HG02840 (cell line): Measurements from ENCODE around the gene DAB1.

Experiments
- ATAC-seq: cut with Tn5 transposase; IDR thresholded peaks from one replicate; pipeline ENCODE4 v1.9.1; 2021; ENCODE audit warnings: mild to moderate bottlenecking, moderate library complexity, moderate number of reproducible peaks; ENCODE audit not compliant: unreplicated experiment, low FRiP score

The DAB1 gene

GRCh38 chr1:57192222-57192621 lies 231.6 kb downstream of the DAB1 start:
- no peak for ATAC-seq

GRCh38 chr1:57190898-57191297 lies 233.0 kb downstream of the DAB1 start:
- ATAC-seq = no peak

DNA sequence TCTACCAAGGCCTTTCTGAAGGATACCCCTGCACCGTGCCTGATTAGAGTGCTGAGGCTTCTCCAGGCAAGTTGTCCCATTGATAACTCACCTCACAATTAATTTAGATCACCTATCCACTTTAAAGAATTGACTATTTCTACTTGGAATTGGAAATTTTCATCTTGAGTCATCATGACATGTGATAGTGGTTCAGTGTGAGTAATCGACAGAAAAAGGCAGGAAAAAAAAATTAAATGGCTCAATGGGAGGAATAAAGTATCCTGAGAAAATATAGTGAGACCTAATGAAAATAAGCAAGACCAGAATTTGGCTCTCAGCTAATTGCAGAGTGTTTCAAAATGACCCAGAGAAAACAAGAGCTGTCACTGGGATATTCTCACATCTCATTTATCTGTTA lies 235.7 kb downstream of the DAB1 start:
- no peak for ATAC-seq

DNA sequence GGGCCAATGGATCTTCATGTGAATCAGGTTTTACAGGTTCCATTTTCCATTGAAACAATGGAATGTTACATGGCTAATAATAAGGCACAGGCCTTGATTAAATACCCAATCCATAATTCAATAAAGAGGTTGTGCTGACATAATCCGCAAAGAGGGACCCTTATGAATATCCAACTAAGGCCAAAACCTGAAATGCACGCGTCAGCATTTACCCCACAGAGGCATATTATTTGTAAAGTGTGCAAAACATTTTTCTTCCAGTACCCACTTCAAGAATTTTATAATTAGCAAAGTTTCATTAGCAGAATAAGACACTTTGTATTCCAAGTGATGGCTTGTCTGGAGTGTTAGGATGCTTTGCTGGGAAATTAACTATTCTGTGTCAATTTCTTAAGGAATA lies 237.4 kb downstream of the DAB1 start:
- no peak for ATAC-seq

DNA sequence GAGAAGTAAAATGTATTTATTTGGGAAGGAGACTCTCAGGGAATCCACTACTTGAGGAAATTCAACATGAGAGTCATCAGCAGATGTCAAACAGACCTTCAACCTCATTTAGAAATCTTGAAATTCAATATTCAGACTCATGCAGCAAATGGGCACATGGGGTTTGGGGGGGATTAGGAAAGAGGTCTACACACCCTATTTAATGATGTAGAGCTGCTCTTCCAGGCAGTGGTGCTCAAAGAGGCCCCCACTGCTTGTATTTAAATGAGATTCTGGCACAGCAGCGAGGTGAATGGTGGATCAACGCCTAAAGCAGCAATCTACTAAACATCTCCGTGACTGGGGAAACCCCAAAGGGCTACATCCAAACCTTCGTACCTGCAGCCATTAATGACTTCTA lies 244.9 kb downstream of the DAB1 start:
- ATAC-seq = no peak

DNA sequence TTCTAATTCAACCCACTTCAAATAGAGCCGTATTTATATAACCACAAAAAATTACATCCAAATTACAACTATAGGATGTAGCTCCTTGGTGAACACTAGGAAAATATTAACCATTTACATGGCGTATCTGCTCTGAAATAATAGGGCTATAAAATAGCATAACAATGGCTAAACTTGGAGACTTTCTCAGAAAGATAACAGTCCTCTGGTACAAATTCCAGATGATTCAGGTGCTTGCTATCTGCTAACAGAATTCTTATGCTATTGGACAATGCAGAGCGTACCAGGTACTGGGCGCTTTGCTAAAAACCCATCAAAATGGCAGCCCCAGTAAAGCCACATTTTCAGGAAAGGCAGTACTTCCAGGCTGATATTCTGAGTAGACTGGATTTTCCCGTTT lies 248.4 kb downstream of the DAB1 start:
- ATAC-seq = no peak

- no peak for ATAC-seq
These were observed 251.8 kb downstream of the DAB1 start for GRCh38 chr1:57172040-57172439.

GRCh38 chr1:57167997-57168396 lies 255.9 kb downstream of the DAB1 start:
- ATAC-seq = no peak

GRCh38 chr1:57165546-57165945 lies 258.3 kb downstream of the DAB1 start:
- no peak for ATAC-seq

GRCh38 chr1:57164584-57164983 lies 259.3 kb downstream of the DAB1 start:
- no peak for ATAC-seq

DNA sequence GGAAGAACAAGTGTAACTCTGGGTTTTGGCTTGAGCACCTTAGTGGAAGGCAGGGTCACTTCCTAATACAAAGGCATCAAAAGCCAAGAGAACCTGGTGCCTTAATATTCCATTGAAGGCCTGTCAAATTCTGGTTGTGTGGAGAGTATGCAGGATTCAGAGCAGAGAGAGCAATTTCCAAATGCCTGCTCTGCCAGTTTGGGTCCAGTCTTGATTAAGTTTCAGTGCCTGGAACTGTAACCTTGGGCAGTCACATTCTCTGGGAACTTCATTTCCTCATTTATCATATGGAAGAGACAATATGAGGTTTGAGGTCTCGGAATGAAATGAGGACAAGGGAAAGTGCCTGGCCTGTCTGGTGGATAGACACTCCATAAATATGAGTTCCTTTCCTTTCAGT lies 260.1 kb downstream of the DAB1 start:
- ATAC-seq = no peak

DNA sequence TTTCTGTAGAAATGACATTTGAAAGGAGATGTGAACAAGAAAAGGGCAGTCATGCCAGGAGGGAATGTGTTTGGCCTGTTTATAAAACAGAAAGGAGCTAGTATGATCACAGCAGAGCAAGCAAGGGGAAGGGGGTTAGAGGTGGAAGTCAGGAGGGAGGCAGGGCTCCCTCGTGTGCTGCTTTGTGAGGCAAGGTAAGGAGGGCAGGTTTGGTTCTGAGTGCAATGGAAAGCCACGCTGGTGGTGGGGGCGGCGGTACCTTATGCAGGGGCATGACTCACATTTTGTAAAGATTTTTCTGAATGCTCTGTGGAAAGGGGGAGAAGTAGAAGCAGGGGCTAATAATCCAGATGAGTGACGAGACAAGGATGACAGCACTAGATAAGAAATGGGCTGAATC lies 260.5 kb downstream of the DAB1 start:
- ATAC-seq = no peak

DNA sequence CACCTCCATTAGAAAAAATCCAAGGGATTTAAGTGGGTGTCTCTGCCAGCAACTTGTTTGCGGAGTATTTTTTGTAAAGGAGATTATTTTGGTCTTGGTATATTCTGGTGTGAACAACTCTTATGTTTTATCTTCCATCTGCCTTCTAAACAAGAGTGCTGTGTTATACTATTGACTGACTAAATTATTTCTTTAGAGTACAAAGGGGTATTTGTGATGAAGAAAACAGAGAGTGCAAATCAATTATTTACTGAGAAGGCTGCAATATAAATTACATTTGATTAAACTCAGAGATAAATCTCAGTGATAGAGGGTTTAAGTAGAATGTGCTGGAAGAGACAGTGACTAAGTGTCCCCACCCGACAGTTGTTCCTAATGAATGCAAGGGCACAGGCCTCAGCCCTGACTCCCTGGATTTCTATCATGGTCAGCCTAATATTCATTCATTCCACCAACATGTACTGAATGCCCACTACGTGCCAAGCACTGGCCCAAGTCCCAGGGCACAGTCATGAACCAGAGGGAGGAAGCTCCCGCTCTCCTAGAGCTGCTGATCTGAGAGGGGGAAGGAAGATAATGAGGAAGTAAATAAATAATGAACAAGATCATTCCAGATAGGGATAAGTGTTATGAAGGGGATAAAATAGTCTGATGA lies 261.1 kb downstream of the DAB1 start:
- no peak for ATAC-seq

DNA sequence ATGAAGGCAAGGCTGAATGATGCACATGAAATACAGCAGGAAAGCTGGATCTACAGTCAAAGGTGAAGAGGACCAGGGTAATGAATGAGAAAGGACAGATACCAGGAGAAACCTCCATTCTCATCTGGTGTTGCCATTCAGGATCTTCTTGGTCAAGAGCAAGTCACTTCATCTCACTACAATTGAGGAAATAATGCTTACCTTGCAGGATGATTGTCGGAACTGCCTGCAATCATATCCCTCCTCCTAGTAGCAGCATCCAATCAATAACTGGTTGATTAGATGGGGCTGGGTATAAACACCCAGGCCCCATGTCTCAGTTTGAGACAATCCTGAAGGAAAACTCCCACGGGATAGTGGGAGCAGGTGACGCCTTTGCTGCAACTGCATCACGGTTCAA lies 263.3 kb downstream of the DAB1 start:
- no peak for ATAC-seq

DNA sequence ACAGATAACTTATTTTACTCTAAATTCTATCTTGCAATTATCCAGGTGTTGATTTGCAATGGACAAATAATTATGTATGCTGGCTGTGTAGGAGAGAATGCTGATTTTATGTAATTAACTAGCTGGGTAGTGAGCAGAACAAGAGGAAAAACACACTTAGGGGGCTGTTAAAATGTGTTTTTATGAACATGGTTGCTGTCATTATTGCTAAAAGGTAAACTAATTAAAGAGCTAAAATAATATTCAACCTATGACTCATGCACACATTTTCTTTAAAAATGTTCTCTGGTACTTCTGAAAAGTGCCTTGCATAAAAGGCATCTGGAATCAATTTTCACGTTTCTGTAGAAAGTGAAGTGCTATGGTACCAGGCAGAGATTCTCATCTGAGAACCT lies 265.3 kb downstream of the DAB1 start:
- no peak for ATAC-seq

DNA sequence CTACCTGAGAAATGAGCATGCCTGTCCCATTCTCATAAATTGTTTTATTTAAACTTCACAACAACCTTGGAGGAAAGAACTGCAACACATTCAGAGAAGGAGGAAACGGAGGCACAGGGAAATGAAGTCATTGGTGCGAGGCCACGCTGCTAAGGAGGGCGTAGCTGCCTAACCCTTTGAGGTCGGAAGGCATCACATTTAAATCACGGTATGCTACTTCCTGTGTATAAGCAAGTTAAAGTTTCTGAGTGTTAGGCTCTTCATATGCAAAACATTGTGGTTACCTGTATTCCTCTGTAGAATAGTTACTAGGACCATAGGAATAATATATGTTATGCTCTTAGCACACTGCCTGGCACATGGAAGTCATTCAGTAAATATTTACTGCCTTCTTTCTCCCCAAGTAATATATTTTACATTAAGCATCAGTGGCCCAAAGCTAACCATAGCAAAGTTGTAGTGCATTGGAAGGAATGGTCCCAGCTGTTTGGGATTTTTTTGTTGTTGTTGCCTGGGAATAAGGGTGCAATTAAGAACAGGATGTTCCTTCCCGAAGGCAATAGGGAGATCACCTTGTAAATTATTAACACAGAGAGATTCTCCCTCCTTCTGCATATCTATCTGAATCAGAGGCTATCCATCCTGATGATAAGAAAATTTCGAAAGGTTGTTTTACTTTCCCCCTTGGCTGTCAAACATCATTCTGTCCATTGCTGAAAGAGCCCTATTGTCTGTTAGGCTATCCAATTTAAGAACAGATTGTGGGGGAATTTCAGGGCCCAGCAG lies 265.8 kb downstream of the DAB1 start:
- ATAC-seq = no peak

DNA sequence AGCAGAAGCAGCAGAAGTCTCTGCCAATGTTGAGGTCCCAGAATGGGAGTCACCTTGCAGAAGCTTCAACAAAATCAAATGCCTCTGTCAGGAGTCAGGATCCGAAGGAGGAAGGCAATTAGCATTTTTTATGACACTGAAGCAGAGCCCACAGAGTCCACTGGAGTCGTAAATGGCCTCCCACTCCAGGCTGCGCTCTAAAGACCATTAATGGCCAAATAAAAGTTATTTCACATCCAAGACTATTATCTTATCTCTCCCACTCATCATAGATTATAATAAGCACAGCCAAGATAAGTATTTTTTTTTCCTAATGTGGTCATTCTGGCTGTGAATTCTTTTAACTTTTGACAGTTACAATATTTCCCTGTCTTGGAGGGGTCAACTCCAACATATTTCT lies 267.0 kb downstream of the DAB1 start:
- no peak for ATAC-seq

DNA sequence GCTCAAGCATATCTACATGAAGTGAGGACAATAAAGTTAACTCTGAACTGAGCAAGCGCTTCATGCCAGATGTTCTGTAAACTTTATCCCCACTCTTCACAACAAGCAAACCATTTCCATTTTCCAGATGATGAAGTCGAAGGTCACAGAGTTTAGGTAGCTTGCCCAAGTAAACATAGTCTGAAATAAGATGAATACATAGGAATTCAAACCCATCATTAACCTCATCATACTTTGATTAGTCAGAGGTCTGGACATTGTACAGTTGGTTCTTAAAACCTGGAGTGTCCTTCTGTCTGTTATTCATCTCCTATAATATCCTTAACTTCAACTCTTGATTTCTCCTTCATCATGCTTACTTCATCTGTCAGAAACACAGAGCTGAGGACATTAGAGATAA lies 277.8 kb downstream of the DAB1 start:
- ATAC-seq = no peak

DNA sequence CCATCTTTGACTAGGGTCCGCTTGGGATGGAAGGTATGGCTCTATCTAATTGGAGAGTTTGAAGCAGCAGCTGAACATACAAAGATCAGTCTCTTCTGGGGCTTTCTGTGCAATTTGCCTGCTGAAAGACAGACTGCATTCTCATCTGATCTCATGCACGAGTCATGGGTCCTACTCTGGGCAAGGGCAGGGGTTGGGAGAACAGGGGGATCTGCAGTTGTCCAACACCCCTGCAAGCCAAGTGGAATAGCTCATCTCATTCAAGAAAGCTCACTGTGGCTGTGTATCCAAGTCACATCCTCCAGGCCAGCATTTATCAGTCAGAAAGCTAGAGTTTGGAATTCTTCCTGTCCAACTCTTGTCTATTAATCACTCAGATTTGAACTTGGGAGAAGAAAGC lies 280.9 kb downstream of the DAB1 start:
- no peak for ATAC-seq

GRCh38 chr1:57142169-57142568 lies 281.7 kb downstream of the DAB1 start:
- no peak for ATAC-seq

DNA sequence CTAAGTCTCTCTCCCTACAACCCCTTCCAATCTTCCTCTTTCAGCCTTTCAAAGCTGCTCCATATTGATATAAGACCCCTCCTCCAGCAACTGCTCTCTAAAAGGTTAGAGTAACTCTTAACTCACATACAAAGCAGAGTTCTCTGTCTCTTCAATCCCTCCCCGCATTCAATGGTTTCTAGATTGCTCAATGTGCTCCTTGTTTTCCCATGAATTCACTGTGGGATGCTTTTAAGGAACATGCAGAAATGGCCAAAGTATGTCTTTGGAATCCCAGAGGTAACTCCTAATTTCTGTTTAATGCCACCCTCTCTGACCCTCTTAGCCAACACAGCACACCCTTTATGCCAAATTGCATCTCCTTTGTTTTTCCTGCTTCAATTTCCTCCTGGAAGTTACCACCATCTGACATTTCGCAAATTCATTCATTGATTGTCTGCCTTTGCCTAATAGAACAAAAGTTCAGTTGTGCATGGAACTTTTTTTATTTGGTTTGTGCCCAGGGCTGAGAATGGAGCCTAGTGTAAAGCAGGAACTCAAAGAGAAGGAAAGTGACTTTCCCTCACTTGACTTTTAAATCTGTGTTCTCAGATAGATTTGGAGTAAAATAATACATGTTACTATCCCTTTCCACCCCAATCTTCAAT lies 285.3 kb downstream of the DAB1 start:
- no peak for ATAC-seq

GRCh38 chr1:57137980-57138379 lies 285.9 kb downstream of the DAB1 start:
- ATAC-seq = no peak
